Liver (tissue), 3 donors: ENCODE measurements around the gene RAPGEF1.
"Not testable (repeated sequence)": the region's sequence is repeated elsewhere in the genome, so short reads cannot be mapped to it uniquely, and the experiment has no call there.

ENCODE experiments used
- CTCF ChIP-seq: fragments of 150-350 bp; IDR thresholded peaks from 2 replicates; pipeline ENCODE4 v1.5.1; 2017; ENCODE audit warnings: improper control_type of control experiment, low read depth, low read length; ENCODE audit not compliant: missing input control
- GABPA ChIP-seq, 2 donors: IDR thresholded peaks in 1 of 2; conservative IDR thresholded peaks in 1 of 2; 2 replicates each; pipeline ENCODE4 v1.6.1; 2016; ENCODE audit warnings: antibody characterized with exemption in 2 of 2, mild to moderate bottlenecking in 1 of 2, moderate library complexity in 1 of 2
- JUND ChIP-seq, 2 donors: IDR thresholded peaks; 2 replicates each; pipeline ENCODE4 v1.6.1; 2016; ENCODE audit warnings: antibody characterized with exemption in 2 of 2
- NR2F2 ChIP-seq: IDR thresholded peaks from 2 replicates; pipeline ENCODE4 v1.6.1; 2016; ENCODE audit warnings: antibody characterized with exemption
- REST ChIP-seq: IDR thresholded peaks from 2 replicates; pipeline ENCODE4 v1.6.1; 2016; ENCODE audit warnings: antibody characterized with exemption, mild to moderate bottlenecking
- SP1 ChIP-seq: IDR thresholded peaks from 2 replicates; pipeline ENCODE4 v1.6.1; 2018; ENCODE audit warnings: antibody characterized with exemption, mild to moderate bottlenecking
- TAF1 ChIP-seq: conservative IDR thresholded peaks from 2 replicates; pipeline ENCODE4 v1.6.1; 2016; ENCODE audit warnings: antibody characterized with exemption, mild to moderate bottlenecking
- YY1 ChIP-seq: IDR thresholded peaks from 2 replicates; pipeline ENCODE4 v1.6.1; 2016; ENCODE audit warnings: antibody characterized with exemption, mild to moderate bottlenecking
- TF ChIP-seq, protein P1 (sequence below): IDR thresholded peaks from 2 replicates; pipeline ENCODE4 v1.6.1; 2016; ENCODE audit warnings: antibody characterized with exemption
- donor health status: healthy.
- donor health status: healthy.

GRCh38 chr9:131681826-131682225 is 58.0 kb downstream of the RAPGEF1 start:
- not testable (repeated sequence) for TF ChIP-seq CTCF; YY1; REST; JUND (IDR thresholded peaks at IDR 0.05); TAF1; SP1; GABPA (IDR thresholded peaks at IDR 0.05 in 1 of 2, conservative IDR thresholded peaks at IDR 0.05 in 1 of 2)
- TF ChIP-seq, protein P1, sequence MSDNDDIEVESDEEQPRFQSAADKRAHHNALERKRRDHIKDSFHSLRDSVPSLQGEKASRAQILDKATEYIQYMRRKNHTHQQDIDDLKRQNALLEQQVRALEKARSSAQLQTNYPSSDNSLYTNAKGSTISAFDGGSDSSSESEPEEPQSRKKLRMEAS: not testable (repeated sequence)
- TF ChIP-seq NR2F2: peak; percentile 19
